Measurements from ENCODE around the gene DAAM2. TPM values are rescaled to one million over a fixed set of nuclear protein-coding genes. Genes with fewer than 3 reads are reported as not detected.

DAAM2 gene
- total RNA-seq, 4 donors from 2014 or later, result 36.5 to 154 (median 54.1) TPM

DNA sequence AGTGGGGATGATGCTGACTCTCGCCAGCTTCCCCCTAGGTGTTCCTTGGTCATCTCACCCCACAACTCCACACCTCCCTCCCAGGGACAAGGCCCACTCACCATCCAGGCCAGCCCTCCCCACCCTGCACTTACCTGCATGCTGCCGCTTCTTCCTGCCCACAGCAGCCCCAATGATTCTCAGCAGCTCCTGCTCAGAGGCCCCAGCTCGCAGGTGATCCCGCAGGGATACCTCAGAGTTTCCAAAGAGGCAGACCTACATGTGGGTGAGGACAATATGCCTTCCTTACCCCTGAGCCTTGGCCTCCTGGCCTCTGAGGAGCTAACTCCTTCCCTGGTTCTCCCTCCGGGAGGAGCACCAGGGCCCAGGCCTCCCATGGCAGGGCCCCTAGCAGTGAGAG, 117.5 kb downstream of the DAAM2 start:
- no peak for DNase-seq (ENCODE audit: low spot score)
- TF ChIP-seq, protein P1, sequence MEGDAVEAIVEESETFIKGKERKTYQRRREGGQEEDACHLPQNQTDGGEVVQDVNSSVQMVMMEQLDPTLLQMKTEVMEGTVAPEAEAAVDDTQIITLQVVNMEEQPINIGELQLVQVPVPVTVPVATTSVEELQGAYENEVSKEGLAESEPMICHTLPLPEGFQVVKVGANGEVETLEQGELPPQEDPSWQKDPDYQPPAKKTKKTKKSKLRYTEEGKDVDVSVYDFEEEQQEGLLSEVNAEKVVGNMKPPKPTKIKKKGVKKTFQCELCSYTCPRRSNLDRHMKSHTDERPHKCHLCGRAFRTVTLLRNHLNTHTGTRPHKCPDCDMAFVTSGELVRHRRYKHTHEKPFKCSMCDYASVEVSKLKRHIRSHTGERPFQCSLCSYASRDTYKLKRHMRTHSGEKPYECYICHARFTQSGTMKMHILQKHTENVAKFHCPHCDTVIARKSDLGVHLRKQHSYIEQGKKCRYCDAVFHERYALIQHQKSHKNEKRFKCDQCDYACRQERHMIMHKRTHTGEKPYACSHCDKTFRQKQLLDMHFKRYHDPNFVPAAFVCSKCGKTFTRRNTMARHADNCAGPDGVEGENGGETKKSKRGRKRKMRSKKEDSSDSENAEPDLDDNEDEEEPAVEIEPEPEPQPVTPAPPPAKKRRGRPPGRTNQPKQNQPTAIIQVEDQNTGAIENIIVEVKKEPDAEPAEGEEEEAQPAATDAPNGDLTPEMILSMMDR (IDR thresholded peaks at IDR 0.05), result no peak
- ATAC-seq (ENCODE audit: low FRiP score), result no peak

DNA sequence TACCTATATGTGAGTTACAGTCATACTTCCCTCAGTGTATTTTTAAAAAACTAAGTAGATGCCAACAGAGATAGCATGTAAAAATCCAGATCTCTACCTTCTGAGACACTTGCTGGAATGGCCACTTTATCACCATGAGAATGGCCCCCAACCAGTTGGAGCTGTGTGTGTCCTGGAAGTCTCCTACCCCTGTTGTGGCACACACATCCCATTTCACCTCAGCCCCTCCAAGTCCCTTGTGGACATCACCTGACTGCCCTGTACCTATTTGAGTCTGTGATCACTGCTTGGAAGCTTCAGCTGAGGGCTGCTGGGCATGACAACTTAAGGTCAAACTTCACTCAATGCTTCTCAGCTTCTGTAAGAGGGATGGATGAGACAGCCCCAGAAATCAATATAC, 118.0 kb downstream of the DAAM2 start:
- no peak for ATAC-seq (ENCODE audit: low FRiP score)
- no peak for DNase-seq (ENCODE audit: low spot score)
- TF ChIP-seq, protein P1 (IDR thresholded peaks at IDR 0.05), result no peak

DNA sequence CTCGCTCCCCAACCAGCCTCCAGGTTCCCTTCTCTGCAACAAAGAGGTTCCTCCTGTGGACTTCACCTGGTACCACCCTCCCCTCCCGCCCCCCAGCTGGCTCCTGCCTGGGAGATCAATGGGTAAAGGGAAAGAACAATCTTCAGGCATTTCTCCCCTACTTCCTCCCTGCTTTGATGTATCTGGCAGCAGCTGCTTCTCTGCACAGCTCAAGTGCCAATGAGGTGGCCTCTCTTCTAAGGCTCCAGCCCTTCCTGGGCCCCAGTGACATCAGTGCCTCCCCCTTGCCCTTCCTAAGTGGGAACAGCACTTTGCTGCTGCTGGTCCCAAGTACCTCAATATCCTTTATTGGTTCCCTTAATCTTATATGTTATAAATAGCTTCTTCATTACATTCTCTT, 118.6 kb downstream of the DAAM2 start:
- no peak for DNase-seq (ENCODE audit: low spot score)
- TF ChIP-seq, protein P1 (IDR thresholded peaks at IDR 0.05), result no peak
- no peak for ATAC-seq (ENCODE audit: low FRiP score)

DNA sequence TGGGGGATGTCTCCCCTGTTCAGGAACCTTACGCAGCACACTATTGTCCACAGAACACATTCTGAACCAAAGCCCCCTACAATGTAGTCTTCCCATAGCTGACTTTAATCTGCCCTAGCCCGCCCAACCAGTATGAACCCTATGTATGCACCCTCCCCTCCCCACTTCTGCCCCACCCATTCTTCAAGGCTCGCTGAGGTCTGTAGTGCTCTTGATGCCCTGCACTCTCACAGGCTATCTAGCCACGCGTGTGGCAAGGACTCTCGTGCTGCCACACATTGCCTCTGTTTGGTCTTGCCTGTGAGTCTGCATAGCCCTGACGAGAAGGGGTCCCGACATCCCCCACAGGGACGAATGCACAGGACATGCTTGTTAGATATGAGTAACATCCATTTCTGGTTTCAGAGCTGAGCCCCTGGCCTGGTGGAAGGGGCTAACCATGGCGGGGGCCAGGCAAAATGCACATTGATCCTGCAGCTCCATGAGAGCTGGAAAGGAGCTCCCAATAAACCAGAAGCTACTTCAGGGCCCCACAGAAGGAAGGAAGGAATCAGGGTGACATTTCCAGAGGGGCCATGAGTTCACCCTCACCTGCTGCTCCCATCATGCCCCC, 119.4 kb downstream of the DAAM2 start:
- no peak for DNase-seq (ENCODE audit: low spot score)
- no peak for ATAC-seq (ENCODE audit: low FRiP score)
- TF ChIP-seq, protein P1 (IDR thresholded peaks at IDR 0.05), result no peak

DNA sequence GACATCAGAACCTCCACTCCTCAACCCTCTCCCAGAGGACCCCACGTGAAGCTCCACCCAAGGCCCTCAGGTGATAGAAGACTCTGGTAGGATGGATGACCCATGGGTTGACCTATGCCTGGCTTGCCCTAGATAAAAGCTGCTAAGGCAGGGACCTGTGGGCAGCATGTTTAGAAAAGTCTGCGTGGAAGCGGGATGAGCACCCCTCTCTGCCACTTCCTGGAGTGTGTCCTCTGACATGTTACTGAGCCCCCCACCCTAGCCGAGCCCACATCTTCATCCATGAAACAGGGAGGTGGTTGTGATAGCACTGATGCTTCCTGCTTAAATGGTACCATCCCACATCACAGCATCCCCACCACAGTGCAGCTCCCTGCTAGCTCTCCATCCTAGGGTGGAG, 120.3 kb downstream of the DAAM2 start:
- ATAC-seq (ENCODE audit: low FRiP score) (no peak), DNase-seq (ENCODE audit: low spot score) (no peak)
- TF ChIP-seq, protein P1 (IDR thresholded peaks at IDR 0.05), result no peak

DNA sequence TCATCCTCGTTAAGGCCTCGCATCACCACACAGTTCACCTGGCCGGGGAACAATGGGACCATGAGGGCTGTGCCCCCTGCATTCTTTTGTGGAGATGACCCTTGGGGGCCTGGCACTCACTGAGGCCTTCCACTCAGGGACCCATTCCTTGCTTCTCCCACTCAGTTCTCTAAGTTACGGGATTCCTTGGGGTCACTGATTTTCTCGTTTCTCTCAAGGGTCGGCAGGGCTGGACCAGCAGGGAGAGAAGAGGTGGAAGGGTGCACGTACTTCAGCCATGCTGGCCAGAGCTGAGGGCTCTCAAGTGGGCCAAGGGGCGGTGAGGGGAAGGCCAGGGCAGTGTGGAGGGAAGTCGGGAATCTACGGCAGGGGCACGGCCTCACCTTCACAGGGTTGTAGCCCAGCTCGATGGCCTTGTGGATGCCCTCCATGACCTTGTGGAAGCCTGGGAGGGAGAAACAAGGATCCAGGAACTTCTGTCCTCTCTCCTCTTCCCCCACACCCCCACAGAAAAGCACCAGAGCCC, 121.3 kb downstream of the DAAM2 start:
- ATAC-seq (ENCODE audit: low FRiP score) (no peak), DNase-seq (ENCODE audit: low spot score) (no peak)
- TF ChIP-seq, protein P1 (IDR thresholded peaks at IDR 0.05), result no peak

DNA sequence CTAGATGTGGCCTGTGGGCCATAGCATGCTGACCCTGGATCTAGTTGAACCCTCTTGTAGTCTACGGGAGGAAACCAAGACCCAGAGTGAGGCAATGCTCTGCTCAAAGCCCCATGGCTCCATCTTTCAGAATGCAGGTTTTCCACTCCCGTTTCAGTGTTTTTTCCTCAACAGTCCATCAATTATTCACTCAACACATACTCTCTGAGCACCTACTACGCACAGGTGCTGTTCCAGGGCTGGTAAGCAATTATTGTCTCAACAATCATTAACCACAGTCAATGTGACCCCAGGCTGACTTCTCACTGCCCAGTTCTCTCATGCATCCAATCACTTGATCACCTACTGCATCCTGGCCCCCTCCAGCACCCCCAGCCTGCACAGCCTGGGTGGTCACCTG, 122.1 kb downstream of the DAAM2 start:
- TF ChIP-seq, protein P1 (IDR thresholded peaks at IDR 0.05), result no peak
- DNase-seq (ENCODE audit: low spot score) (no peak), ATAC-seq (ENCODE audit: low FRiP score) (no peak)

Data from omental fat pad (tissue), 4 donors.